Measurements from ENCODE around the gene DHFR2. TPM values are rescaled to one million over a fixed set of nuclear protein-coding genes. Genes with fewer than 3 reads are reported as not detected.
"Not testable (repeated sequence)": the region's sequence is repeated elsewhere in the genome, so short reads cannot be mapped to it uniquely, and the experiment has no call there.

DHFR2 gene
- total RNA-seq, 1 donor from 2014 or later, result 8.0 TPM

- Mint-ChIP-seq H3K27ac (peak overlapping the region; percentile 100), H3K4me1 (ENCODE audit: unreplicated experiment) (peaks cover 35% of the 10 kb centered on the region), H3K4me3 (peak overlapping the region; percentile 96), H3K36me3 (peaks cover 15% of the 10 kb centered on the region), H3K27me3 (no peaks in the 10 kb centered on the region), H3K9me3 (no peaks in the 10 kb centered on the region)
- no peak for DNase-seq (ENCODE audit: extremely low spot score, unreplicated experiment)
- no peak for TF ChIP-seq CTCF (conservative IDR thresholded peaks at IDR 0.05)
Measured at GRCh38 chr3:94063496-94064119, 892 bp upstream of the DHFR2 start.

- peaks cover 6% of the 10 kb centered on the region for H3K36me3 Mint-ChIP-seq
- no peak overlapping the region for H3K27ac Mint-ChIP-seq
Measured at GRCh38 chr3:94061297-94061696, 1.4 kb downstream of the DHFR2 start.

GRCh38 chr3:94050546-94050945 is 12.2 kb downstream of the DHFR2 start:
- no peak for TF ChIP-seq CTCF (conservative IDR thresholded peaks at IDR 0.05)
- no peaks in the 10 kb centered on the region for H3K4me1 Mint-ChIP-seq (ENCODE audit: unreplicated experiment)
- no peaks in the 10 kb centered on the region for H3K27me3 Mint-ChIP-seq
- peaks cover under 1% of the 10 kb centered on the region for H3K36me3 Mint-ChIP-seq
- H3K9me3 Mint-ChIP-seq, result no peaks in the 10 kb centered on the region
- no peak overlapping the region for H3K4me3 Mint-ChIP-seq
- H3K27ac Mint-ChIP-seq, result no peak overlapping the region
- DNase-seq (ENCODE audit: extremely low spot score, unreplicated experiment), result no peak

More at GRCh38 chr3:94061297-94061696, 1.4 kb downstream of the DHFR2 start:
- Mint-ChIP-seq H3K4me3 (no peak overlapping the region), H3K27me3 (no peaks in the 10 kb centered on the region), H3K4me1 (ENCODE audit: unreplicated experiment) (peaks cover 28% of the 10 kb centered on the region), H3K9me3 (no peaks in the 10 kb centered on the region)
- no peak for TF ChIP-seq CTCF (conservative IDR thresholded peaks at IDR 0.05)
- DNase-seq (ENCODE audit: extremely low spot score, unreplicated experiment), result no peak

- no peak for TF ChIP-seq CTCF (conservative IDR thresholded peaks at IDR 0.05)
- Mint-ChIP-seq H3K4me1 (ENCODE audit: unreplicated experiment) (no peaks in the 10 kb centered on the region), H3K27me3 (no peaks in the 10 kb centered on the region), H3K4me3 (no peak overlapping the region), H3K27ac (no peak overlapping the region), H3K9me3 (no peaks in the 10 kb centered on the region), H3K36me3 (peaks cover 7% of the 10 kb centered on the region)
- no peak for DNase-seq (ENCODE audit: extremely low spot score, unreplicated experiment)
Measured at GRCh38 chr3:94049267-94049666, 13.4 kb downstream of the DHFR2 start.

- no peaks in the 10 kb centered on the region for H3K4me1 Mint-ChIP-seq (ENCODE audit: unreplicated experiment)
- DNase-seq (ENCODE audit: extremely low spot score, unreplicated experiment), result no peak
- no peak overlapping the region for H3K4me3 Mint-ChIP-seq
- H3K27ac Mint-ChIP-seq, result no peak overlapping the region
- H3K9me3 Mint-ChIP-seq, result no peaks in the 10 kb centered on the region
- no peaks in the 10 kb centered on the region for H3K27me3 Mint-ChIP-seq
- no peak for TF ChIP-seq CTCF (conservative IDR thresholded peaks at IDR 0.05)
- peaks cover 15% of the 10 kb centered on the region for H3K36me3 Mint-ChIP-seq
Measured at GRCh38 chr3:94046533-94046932, 16.2 kb downstream of the DHFR2 start.

GRCh38 chr3:94044100-94044936 is 18.4 kb downstream of the DHFR2 start:
- not testable (repeated sequence) for H3K4me1 Mint-ChIP-seq (ENCODE audit: unreplicated experiment); H3K27ac Mint-ChIP-seq; H3K9me3 Mint-ChIP-seq; DNase-seq (ENCODE audit: extremely low spot score, unreplicated experiment); H3K4me3 Mint-ChIP-seq; H3K27me3 Mint-ChIP-seq
- H3K36me3 Mint-ChIP-seq, result peaks cover 15% of the 10 kb centered on the region
